WTC11 (cell line): ENCODE measurements around the gene UNC50. TPM values are rescaled to one million over a fixed set of nuclear protein-coding genes. Genes with fewer than 3 reads are reported as not detected.

Source experiments
- ATAC-seq: fragments of 200-7000 bp; cut with Tn5 transposase; 2 replicates; pipeline ENCODE4 v1.10.0; 2021; ENCODE audit warnings: mild to moderate bottlenecking, moderate library complexity
- CTCF ChIA-PET: fragments of 300-600 bp; sonication (Branson Sonifier 250); formaldehyde crosslinking; loops from one replicate; lab custom pipeline; 2021; ENCODE audit warnings: antibody characterized with exemption; lab: Charles Lee
- POLR2A ChIA-PET: fragments of 350-600 bp; sonication (Branson Sonifier 250); formaldehyde crosslinking; loops from one replicate; lab custom pipeline; 2021; ENCODE audit warnings: antibody characterized with exemption; lab: Charles Lee
- DNase-seq: peaks from one replicate; pipeline ENCODE4 v3.0.0; 2021; ENCODE audit warnings: low spot score
- H3K27ac Mint-ChIP-seq: 2 replicates; pipeline ENCODE4 v1.8.0; 2021; ENCODE audit warnings: mixed read lengths
- H3K27me3 Mint-ChIP-seq: 2 replicates; pipeline ENCODE4 v1.8.0; 2021; ENCODE audit warnings: low read depth, mild to moderate bottlenecking, moderate library complexity, mixed read lengths
- H3K36me3 Mint-ChIP-seq: 2 replicates; pipeline ENCODE4 v1.8.0; 2021; ENCODE audit warnings: mixed read lengths
- H3K4me1 Mint-ChIP-seq: 2 replicates; pipeline ENCODE4 v1.8.0; 2022; ENCODE audit warnings: mixed read lengths
- H3K4me3 Mint-ChIP-seq: 2 replicates; pipeline ENCODE4 v1.8.0; 2021; ENCODE audit warnings: mild to moderate bottlenecking, moderate library complexity, mixed read lengths
- H3K9me3 Mint-ChIP-seq: 2 replicates; pipeline ENCODE4 v1.8.0; 2021; ENCODE audit warnings: mixed read lengths
- ATF6 ChIP-seq: sonication (generic); formaldehyde crosslinking; IDR thresholded peaks from 2 replicates; pipeline ENCODE4 v1.8.1; 2023; ENCODE audit warnings: mild to moderate bottlenecking, missing genetic modification reagents
- E2F1 ChIP-seq: sonication (generic); formaldehyde crosslinking; IDR thresholded peaks from 2 replicates; pipeline ENCODE4 v1.8.0; 2022; ENCODE audit warnings: mild to moderate bottlenecking, missing genetic modification reagents
- E2F5 ChIP-seq: sonication (generic); formaldehyde crosslinking; IDR thresholded peaks from 2 replicates; pipeline ENCODE4 v1.8.1; 2022; ENCODE audit warnings: mild to moderate bottlenecking, moderate library complexity, missing genetic modification reagents
- ESRRA ChIP-seq: sonication (generic); formaldehyde crosslinking; IDR thresholded peaks from 2 replicates; pipeline ENCODE4 v1.8.1; 2022; ENCODE audit warnings: mild to moderate bottlenecking, missing genetic modification reagents, borderline replicate concordance
- ETV6 ChIP-seq: sonication (generic); formaldehyde crosslinking; IDR thresholded peaks from 2 replicates; pipeline ENCODE4 v1.8.1; 2022; ENCODE audit warnings: mild to moderate bottlenecking, missing genetic modification reagents
- IRF1 ChIP-seq: sonication (generic); formaldehyde crosslinking; IDR thresholded peaks from 2 replicates; pipeline ENCODE4 v1.8.0; 2023; ENCODE audit warnings: missing genetic modification reagents
- JUN ChIP-seq: sonication (generic); formaldehyde crosslinking; IDR thresholded peaks from 2 replicates; pipeline ENCODE4 v1.8.0; 2023; ENCODE audit warnings: mild to moderate bottlenecking, missing genetic modification reagents
- NFATC4 ChIP-seq: fragments of 250-450 bp; sonication (Bioruptor Pico); IDR thresholded peaks from 2 replicates; pipeline ENCODE4 v1.9.0; 2021; ENCODE audit warnings: mild to moderate bottlenecking
- PREB ChIP-seq: sonication (generic); formaldehyde crosslinking; IDR thresholded peaks from 2 replicates; pipeline ENCODE4 v1.8.1; 2022; ENCODE audit warnings: mild to moderate bottlenecking, missing genetic modification reagents, moderate library complexity, borderline replicate concordance
- SMAD3 ChIP-seq: sonication (generic); formaldehyde crosslinking; IDR thresholded peaks from 2 replicates; pipeline ENCODE4 v1.8.0; 2022; ENCODE audit warnings: missing genetic modification reagents, mild to moderate bottlenecking, borderline replicate concordance
- TCF7 ChIP-seq: sonication (generic); formaldehyde crosslinking; IDR thresholded peaks from 2 replicates; pipeline ENCODE4 v1.8.0; 2022; ENCODE audit warnings: mild to moderate bottlenecking, low read depth, missing genetic modification reagents, moderate library complexity
- TP53 ChIP-seq: sonication (generic); formaldehyde crosslinking; IDR thresholded peaks from 2 replicates; pipeline ENCODE4 v1.8.1; 2023; ENCODE audit warnings: mild to moderate bottlenecking, missing genetic modification reagents
- USF1 ChIP-seq: sonication (generic); formaldehyde crosslinking; IDR thresholded peaks from 2 replicates; pipeline ENCODE4 v1.8.0; 2022; ENCODE audit warnings: mild to moderate bottlenecking, missing genetic modification reagents
- USF2 ChIP-seq: sonication (generic); formaldehyde crosslinking; IDR thresholded peaks from 2 replicates; pipeline ENCODE4 v1.8.1; 2023; ENCODE audit warnings: mild to moderate bottlenecking, missing genetic modification reagents, moderate library complexity
- ZNF121 ChIP-seq: sonication (generic); formaldehyde crosslinking; IDR thresholded peaks from 2 replicates; pipeline ENCODE4 v1.8.0; 2023; ENCODE audit warnings: missing genetic modification reagents
- ZNF232 ChIP-seq: sonication (generic); formaldehyde crosslinking; IDR thresholded peaks from 2 replicates; pipeline ENCODE4 v1.8.0; 2022; ENCODE audit warnings: mild to moderate bottlenecking, missing genetic modification reagents
- ZNF416 ChIP-seq: fragments of 250-450 bp; sonication (Bioruptor Pico); IDR thresholded peaks from 2 replicates; pipeline ENCODE4 v1.9.0; 2021; ENCODE audit warnings: mild to moderate bottlenecking, inconsistent platforms
- ZNF671 ChIP-seq: fragments of 250-450 bp; sonication (Bioruptor Pico); IDR thresholded peaks from 2 replicates; pipeline ENCODE4 v1.8.0; 2021; ENCODE audit warnings: mild to moderate bottlenecking
- total RNA-seq: library from RNA; stranded (reverse); gene quantifications from 3 replicates; pipeline ENCODE4 v1.2.3, GENCODE V29; 2021

Gene UNC50
- total RNA-seq, 1 experiment from 2014 or later: 26.7 TPM

- H3K4me1 Mint-ChIP-seq: no peaks in the 10 kb centered on the region
- ATAC-seq: no peak
- H3K36me3 Mint-ChIP-seq: peaks cover 16% of the 10 kb centered on the region
- TF ChIP-seq TP53 (CRISPR knock-in tag): no peak
- TF ChIP-seq ATF6: no peak
- no peak for TF ChIP-seq ESRRA (CRISPR knock-in tag)
- TF ChIP-seq USF2: no peak
- TF ChIP-seq JUN: no peak
- TF ChIP-seq, all 79 proteins: peak for 0
- Mint-ChIP-seq H3K4me3 (no peak overlapping the region), H3K27me3 (no peaks in the 10 kb centered on the region), H3K27ac (no peak overlapping the region), H3K9me3 (no peaks in the 10 kb centered on the region)
- ChIA-PET POLR2A (no interaction called here), CTCF (no interaction called here)
- DNase-seq: no peak
These were observed 49.4 kb upstream of the UNC50 start for GRCh38 chr2:98558852-98559530.

GRCh38 chr2:98559581-98559980 lies 48.8 kb upstream of the UNC50 start:
- ATAC-seq (no peak), DNase-seq (no peak)
- no peaks in the 10 kb centered on the region for H3K27me3 Mint-ChIP-seq
- ChIA-PET CTCF (no interaction called here), POLR2A (no interaction called here)
- no peaks in the 10 kb centered on the region for H3K9me3 Mint-ChIP-seq
- H3K27ac Mint-ChIP-seq: no peak overlapping the region
- no peak overlapping the region for H3K4me3 Mint-ChIP-seq
- TF ChIP-seq IRF1 (CRISPR knock-in tag) (no peak), ZNF232 (no peak), ZNF416 (CRISPR knock-in tag) (no peak), NFATC4 (CRISPR knock-in tag) (no peak), ETV6 (CRISPR knock-in tag) (no peak), PREB (CRISPR knock-in tag) (no peak), USF1 (CRISPR knock-in tag) (no peak), ZNF121 (CRISPR knock-in tag) (no peak), E2F1 (CRISPR knock-in tag) (no peak), TCF7 (CRISPR knock-in tag) (no peak), E2F5 (CRISPR knock-in tag) (no peak), ZNF671 (no peak), SMAD3 (no peak)
- H3K36me3 Mint-ChIP-seq: peaks cover 14% of the 10 kb centered on the region
- H3K4me1 Mint-ChIP-seq: no peaks in the 10 kb centered on the region
